Bronchial epithelial cell (primary cell): ENCODE results near the gene PTPN20. TPM values are rescaled to one million over a fixed set of nuclear protein-coding genes. Genes with fewer than 3 reads are reported as not detected.

ENCODE experiments used
- DNase-seq: peaks from one replicate; pipeline ENCODE4 v3.0.0-alpha.2; 2010; ENCODE audit warnings: low read depth
- FAIRE-seq: peaks from 2 replicates; lab custom pipeline; 2011; peaks lifted over from hg19 to GRCh38; lab: Jason Lieb, UNC
- H3K27me3 ChIP-seq: 2 replicates; pipeline ENCODE4 v1.5.1; 2011; ENCODE audit warnings: low read length; ENCODE audit not compliant: control insufficient read depth, insufficient read depth
- H3K36me3 ChIP-seq: 2 replicates; pipeline ENCODE4 v1.5.1; 2011; ENCODE audit warnings: low read length; ENCODE audit not compliant: control insufficient read depth, insufficient read depth
- H3K4me3 ChIP-seq: 2 replicates; pipeline ENCODE4 v1.5.1; 2011; ENCODE audit warnings: mild to moderate bottlenecking, low read depth, low read length, control low read depth
- total RNA-seq: library from RNA; depleted of rRNA; stranded (reverse); fragments of >200 nt; gene quantifications from 2 replicates; pipeline ENCODE4 v1.2.1, GENCODE V29; 2014
- TF ChIP-seq, protein P1 (sequence below): IDR thresholded peaks from 2 replicates; pipeline ENCODE4 v1.5.1; 2011; ENCODE audit warnings: mild to moderate bottlenecking, moderate library complexity, low read length, control low read depth, inconsistent platforms; ENCODE audit not compliant: insufficient read depth, severe bottlenecking

The PTPN20 gene
- total RNA-seq, 1 donor from 2014 or later, result 2.1 TPM

DNA sequence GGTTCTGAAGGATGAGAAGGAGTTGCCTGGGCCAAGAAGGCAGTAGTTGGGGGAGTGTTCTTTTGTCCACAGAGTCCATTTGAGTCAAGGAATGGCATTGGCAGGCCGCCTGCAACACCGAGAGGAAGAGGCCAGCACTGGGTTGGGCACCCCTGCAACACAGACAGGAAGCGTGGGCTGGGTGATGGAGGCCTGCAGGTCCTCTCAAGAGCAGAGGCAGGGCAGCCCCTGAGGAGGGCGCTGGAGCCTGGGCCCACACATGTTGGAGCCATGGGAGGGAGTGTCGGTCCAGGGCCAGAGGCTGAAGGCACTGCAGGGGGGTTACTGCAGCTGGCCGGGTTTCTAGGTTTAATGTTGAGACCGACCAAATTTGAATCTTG is 137.3 kb downstream of the PTPN20 start:
- FAIRE-seq (no peak), DNase-seq (no peak)
- H3K4me3 ChIP-seq, result no peak overlapping the region
- TF ChIP-seq, protein P1, sequence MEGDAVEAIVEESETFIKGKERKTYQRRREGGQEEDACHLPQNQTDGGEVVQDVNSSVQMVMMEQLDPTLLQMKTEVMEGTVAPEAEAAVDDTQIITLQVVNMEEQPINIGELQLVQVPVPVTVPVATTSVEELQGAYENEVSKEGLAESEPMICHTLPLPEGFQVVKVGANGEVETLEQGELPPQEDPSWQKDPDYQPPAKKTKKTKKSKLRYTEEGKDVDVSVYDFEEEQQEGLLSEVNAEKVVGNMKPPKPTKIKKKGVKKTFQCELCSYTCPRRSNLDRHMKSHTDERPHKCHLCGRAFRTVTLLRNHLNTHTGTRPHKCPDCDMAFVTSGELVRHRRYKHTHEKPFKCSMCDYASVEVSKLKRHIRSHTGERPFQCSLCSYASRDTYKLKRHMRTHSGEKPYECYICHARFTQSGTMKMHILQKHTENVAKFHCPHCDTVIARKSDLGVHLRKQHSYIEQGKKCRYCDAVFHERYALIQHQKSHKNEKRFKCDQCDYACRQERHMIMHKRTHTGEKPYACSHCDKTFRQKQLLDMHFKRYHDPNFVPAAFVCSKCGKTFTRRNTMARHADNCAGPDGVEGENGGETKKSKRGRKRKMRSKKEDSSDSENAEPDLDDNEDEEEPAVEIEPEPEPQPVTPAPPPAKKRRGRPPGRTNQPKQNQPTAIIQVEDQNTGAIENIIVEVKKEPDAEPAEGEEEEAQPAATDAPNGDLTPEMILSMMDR, result no peak
- H3K27me3 ChIP-seq, result no peaks in the 10 kb centered on the region
- H3K36me3 ChIP-seq, result no peaks in the 10 kb centered on the region

DNA sequence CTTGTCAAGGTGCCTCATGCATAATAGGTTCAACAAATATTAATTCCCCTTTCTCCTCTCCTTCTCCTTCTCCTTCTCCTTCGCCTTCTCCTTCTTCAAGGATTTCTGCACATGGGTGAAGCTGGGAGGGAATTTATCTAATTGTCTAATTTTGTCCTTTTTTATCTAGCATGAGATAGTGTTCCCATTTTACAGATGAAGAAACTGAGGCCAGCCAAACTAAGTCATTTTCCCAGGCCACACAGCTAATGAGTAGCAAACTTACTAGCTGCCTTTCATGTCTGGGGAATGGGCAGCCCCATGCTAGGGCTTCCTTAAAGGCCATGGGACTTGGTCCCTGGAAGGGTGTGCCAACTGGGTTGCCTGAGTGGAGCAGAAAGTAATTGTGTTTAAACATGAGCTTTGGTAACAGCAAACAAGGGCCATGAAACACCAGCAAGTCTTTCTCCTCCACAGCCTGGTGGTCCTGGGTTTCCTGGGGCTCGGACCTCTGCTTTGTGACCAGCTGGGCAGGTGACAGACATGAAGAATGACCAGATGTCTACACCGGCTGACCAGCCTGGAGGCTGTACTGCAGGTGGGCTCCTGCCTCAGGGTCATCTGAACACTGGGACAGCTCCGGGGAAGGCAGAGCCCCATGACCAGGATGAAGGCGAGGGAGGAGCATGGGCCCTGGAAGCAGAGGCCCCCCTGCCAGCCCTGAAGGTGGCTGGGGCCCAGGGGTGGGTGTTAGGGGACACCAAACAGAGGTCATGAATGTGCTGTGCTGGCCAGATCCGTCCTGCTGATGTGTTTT is 138.0 kb downstream of the PTPN20 start:
- DNase-seq (no peak), FAIRE-seq (no peak)
- no peaks in the 10 kb centered on the region for H3K27me3 ChIP-seq
- no peak overlapping the region for H3K4me3 ChIP-seq
- TF ChIP-seq, protein P1, result no peak
- H3K36me3 ChIP-seq, result no peaks in the 10 kb centered on the region

DNA sequence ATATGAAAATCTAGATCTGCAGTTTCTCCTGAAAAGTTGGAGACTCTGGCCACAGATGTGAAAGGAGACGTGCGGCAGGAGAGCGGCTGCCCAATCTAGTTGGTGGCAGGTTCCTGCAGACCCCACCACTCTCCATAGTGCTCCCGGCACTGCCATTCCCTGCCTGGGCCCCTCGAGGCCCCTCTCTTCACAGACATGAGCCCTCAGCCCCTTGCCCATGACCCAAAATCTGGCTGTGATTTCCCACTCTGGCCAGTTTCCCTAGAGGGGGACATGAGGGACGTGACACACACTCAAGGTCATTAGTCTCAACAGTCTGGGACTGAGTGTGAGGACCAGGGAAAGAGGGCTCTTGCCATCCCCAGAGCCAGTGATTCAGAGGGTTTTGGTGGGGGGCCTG is 138.7 kb downstream of the PTPN20 start:
- Histone ChIP-seq H3K27me3 (no peaks in the 10 kb centered on the region), H3K36me3 (no peaks in the 10 kb centered on the region), H3K4me3 (no peak overlapping the region)
- TF ChIP-seq, protein P1, result no peak
- no peak for DNase-seq
- no peak for FAIRE-seq

DNA sequence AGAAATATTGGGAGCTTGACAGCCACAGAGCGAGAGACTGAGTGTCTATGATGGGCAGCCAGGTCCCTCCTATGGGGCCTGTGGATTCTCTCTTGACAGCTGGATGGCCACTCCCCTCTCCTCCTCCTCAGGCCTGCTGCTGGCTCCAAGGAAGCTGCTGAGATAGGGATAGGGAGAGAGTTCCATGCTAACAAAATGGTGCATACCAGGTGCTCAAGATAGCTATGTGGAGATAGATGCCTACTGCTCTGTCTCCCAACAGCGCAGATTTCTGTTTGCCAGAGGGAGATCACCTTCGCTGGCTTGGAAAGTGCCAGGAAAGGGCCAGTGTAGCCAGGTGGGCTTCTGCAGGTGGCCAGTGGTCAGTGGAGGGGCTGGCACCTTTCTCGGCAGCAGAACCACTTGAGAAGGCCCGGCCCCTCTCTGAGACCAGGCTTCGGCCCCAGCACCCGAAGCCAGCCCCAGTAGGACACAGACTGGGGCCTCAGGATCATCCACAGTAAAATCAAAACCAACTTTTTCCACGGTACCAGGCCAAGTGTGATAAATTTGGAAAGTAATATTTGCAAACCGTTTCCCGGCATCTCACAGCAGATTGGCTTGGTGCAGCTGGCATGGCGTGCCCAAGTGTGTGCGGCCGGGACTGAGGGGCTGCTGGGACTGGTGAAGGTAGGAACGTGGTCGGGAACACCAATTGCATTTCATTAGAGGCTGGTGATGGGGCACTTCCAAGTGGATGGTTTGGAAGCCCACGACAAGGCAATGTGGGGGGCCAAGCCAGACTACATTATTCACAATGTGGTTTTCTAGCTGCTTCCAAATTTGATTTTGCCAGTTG is 139.6 kb downstream of the PTPN20 start:
- FAIRE-seq (no peak), DNase-seq (no peak)

DNA sequence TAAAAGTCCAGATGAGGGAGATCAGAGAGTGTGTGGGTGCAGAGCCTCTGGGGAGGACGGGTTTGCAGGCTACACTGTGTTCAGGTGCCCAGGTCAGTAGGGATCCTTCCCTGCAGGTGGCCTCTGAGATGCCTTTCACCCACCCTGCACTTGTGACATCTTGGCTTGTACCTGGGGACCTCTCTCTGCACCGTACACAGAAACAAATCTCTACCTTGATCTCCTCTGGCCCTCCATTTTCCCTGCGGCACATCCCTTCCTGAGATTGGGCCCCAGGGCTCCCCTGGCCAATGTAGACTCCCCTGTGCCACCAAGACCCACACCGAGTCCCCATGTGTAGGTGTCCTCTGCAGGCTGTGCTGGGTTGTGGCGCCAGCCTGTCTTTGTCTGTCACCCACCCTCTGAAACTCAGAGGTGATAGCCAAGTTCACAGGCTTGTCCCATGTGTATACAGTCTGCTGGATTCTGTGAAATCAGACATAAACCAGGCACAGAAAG is 140.6 kb downstream of the PTPN20 start:
- H3K27me3 ChIP-seq, result no peaks in the 10 kb centered on the region
- FAIRE-seq, result no peak
- TF ChIP-seq, protein P1, result no peak
- no peaks in the 10 kb centered on the region for H3K36me3 ChIP-seq
- H3K4me3 ChIP-seq, result no peak overlapping the region
- DNase-seq, result no peak

More for the DNA sequence above, 139.6 kb downstream of the PTPN20 start:
- Histone ChIP-seq H3K27me3 (no peaks in the 10 kb centered on the region), H3K4me3 (no peak overlapping the region), H3K36me3 (no peaks in the 10 kb centered on the region)
- TF ChIP-seq, protein P1, result no peak
